A673 (cell line): ENCODE measurements around the gene UMAD1. TPM values are rescaled to one million over a fixed set of nuclear protein-coding genes. Genes with fewer than 3 reads are reported as not detected.

Experiments
- BruUV-seq: library from RNA; stranded (reverse); fragments of 400-500 nt; replicated peaks from 2 replicates; lab custom pipeline; 2021; lab: Mats Ljungman, UMichigan
- CTCF ChIA-PET: fragments of 300-600 bp; sonication (Branson Sonifier 250); formaldehyde crosslinking; loops from one replicate; lab custom pipeline; 2022; ENCODE audit warnings: antibody characterized with exemption; lab: Charles Lee
- POLR2A ChIA-PET: fragments of 300-600 bp; sonication (Branson Sonifier 250); formaldehyde crosslinking; loops from one replicate; lab custom pipeline; 2022; ENCODE audit warnings: antibody characterized with exemption; ENCODE audit not compliant: low non-redundant PET; lab: Charles Lee
- DNase-seq: peaks from one replicate; pipeline ENCODE4 v3.0.0-alpha.2; 2015; ENCODE audit warnings: low spot score
- H3K27ac ChIP-seq: fragments of 200-600 bp; sonication (generic); 2 replicates; pipeline ENCODE4 v1.5.1; 2016; ENCODE audit warnings: mixed run types, low read depth, mild to moderate bottlenecking, mixed read lengths, antibody characterized with exemption, low read length; ENCODE audit not compliant: poor library complexity, severe bottlenecking
- H3K27me3 ChIP-seq: fragments of 200-600 bp; sonication (generic); replicated peaks from 2 replicates; pipeline ENCODE4 v1.6.1; 2017; ENCODE audit warnings: mixed run types, low read depth, mild to moderate bottlenecking, mixed read lengths, antibody characterized with exemption, low read length; ENCODE audit not compliant: insufficient read depth, poor library complexity
- H3K36me3 ChIP-seq: fragments of 200-600 bp; sonication (generic); 2 replicates; pipeline ENCODE4 v1.6.1; 2016; ENCODE audit warnings: mixed run types, mild to moderate bottlenecking, mixed read lengths, antibody characterized with exemption, low read length; ENCODE audit not compliant: insufficient read depth, poor library complexity, severe bottlenecking
- H3K4me1 ChIP-seq: fragments of 200-600 bp; sonication (generic); 2 replicates; pipeline ENCODE4 v1.6.1; 2017; ENCODE audit warnings: mixed run types, mild to moderate bottlenecking, mixed read lengths, antibody characterized with exemption, low read length; ENCODE audit not compliant: insufficient read depth, poor library complexity, severe bottlenecking
- H3K4me3 ChIP-seq: fragments of 200-600 bp; sonication (generic); 2 replicates; pipeline ENCODE4 v1.5.1; 2016; ENCODE audit warnings: low read depth, mixed run types, mild to moderate bottlenecking, mixed read lengths, low read length; ENCODE audit not compliant: poor library complexity, severe bottlenecking
- H3K9me3 ChIP-seq: fragments of 200-600 bp; sonication (generic); 2 replicates; pipeline ENCODE4 v1.6.1; 2016; ENCODE audit warnings: mixed run types, low read depth, mild to moderate bottlenecking, mixed read lengths, antibody characterized with exemption, low read length; ENCODE audit not compliant: poor library complexity, severe bottlenecking
- CTCF ChIP-seq: fragments of 300-800, 200-600 bp; sonication (generic); conservative IDR thresholded peaks from 2 replicates; pipeline ENCODE4 v1.5.1; 2017; ENCODE audit warnings: low read depth, mild to moderate bottlenecking, antibody characterized with exemption, low read length, moderate library complexity, mixed read lengths
- EZH2 ChIP-seq: fragments of 200-600 bp; sonication (generic); IDR thresholded peaks from 2 replicates; pipeline ENCODE4 v1.6.1; 2017; ENCODE audit warnings: borderline replicate concordance, low read depth, mild to moderate bottlenecking, mixed read lengths, antibody characterized with exemption, low read length; ENCODE audit not compliant: poor library complexity, severe bottlenecking
- intact Hi-C: fragments of 100-400 bp; cut with micrococcal nuclease; formaldehyde crosslinking; loops from one replicate; pipeline ENCODE4 v1.10.0; 2022; ENCODE audit not compliant: unreplicated experiment
- total RNA-seq: library from RNA; stranded (reverse); gene quantifications from 2 replicates; pipeline ENCODE4 v1.2.3, GENCODE V29; 2021

The UMAD1 gene
- total RNA-seq, 1 experiment from 2014 or later: 13.5 TPM

- CTCF ChIA-PET: no interaction called here
- Histone ChIP-seq H3K4me1 (no peaks in the 10 kb centered on the region), H3K4me3 (no peak overlapping the region), H3K27ac (no peak overlapping the region), H3K9me3 (no peaks in the 10 kb centered on the region), H3K36me3 (no peaks in the 10 kb centered on the region), H3K27me3 (no peaks in the 10 kb centered on the region)
- TF ChIP-seq CTCF (no peak), EZH2 (no peak)
- BruUV-seq: no TSS peak
- POLR2A ChIA-PET: no interaction called here
- intact Hi-C loops: no loop called here
- DNase-seq: no peak
These were observed 235.9 kb downstream of the UMAD1 start for GRCh38 chr7:7876419-7876818.

- ChIA-PET POLR2A (no interaction called here), CTCF (no interaction called here)
- TF ChIP-seq EZH2 (no peak), CTCF (no peak)
These were observed 241.0 kb downstream of the UMAD1 start for GRCh38 chr7:7881581-7881980.

GRCh38 chr7:7882888-7883287 is 242.3 kb downstream of the UMAD1 start:
- DNase-seq: no peak
- no TSS peak for BruUV-seq
- no peaks in the 10 kb centered on the region for H3K4me1 ChIP-seq
- no peaks in the 10 kb centered on the region for H3K9me3 ChIP-seq
- no peaks in the 10 kb centered on the region for H3K36me3 ChIP-seq
- H3K4me3 ChIP-seq: no peak overlapping the region
- CTCF ChIA-PET: no interaction called here
- no peak overlapping the region for H3K27ac ChIP-seq
- no peaks in the 10 kb centered on the region for H3K27me3 ChIP-seq
- POLR2A ChIA-PET: no interaction called here
- intact Hi-C loops: no loop called here
- TF ChIP-seq CTCF (no peak), EZH2 (no peak)

More at GRCh38 chr7:7881581-7881980, 241.0 kb downstream of the UMAD1 start:
- H3K4me3 ChIP-seq: no peak overlapping the region
- no TSS peak for BruUV-seq
- no peaks in the 10 kb centered on the region for H3K9me3 ChIP-seq
- DNase-seq: no peak
- H3K36me3 ChIP-seq: no peaks in the 10 kb centered on the region
- H3K4me1 ChIP-seq: no peaks in the 10 kb centered on the region
- no peaks in the 10 kb centered on the region for H3K27me3 ChIP-seq
- no peak overlapping the region for H3K27ac ChIP-seq
- intact Hi-C loops: no loop called here
